Measurements from ENCODE around the gene ARL6.
"Not testable (repeated sequence)": the region's sequence is repeated elsewhere in the genome, so short reads cannot be mapped to it uniquely, and the experiment has no call there.

Gene ARL6

DNA sequence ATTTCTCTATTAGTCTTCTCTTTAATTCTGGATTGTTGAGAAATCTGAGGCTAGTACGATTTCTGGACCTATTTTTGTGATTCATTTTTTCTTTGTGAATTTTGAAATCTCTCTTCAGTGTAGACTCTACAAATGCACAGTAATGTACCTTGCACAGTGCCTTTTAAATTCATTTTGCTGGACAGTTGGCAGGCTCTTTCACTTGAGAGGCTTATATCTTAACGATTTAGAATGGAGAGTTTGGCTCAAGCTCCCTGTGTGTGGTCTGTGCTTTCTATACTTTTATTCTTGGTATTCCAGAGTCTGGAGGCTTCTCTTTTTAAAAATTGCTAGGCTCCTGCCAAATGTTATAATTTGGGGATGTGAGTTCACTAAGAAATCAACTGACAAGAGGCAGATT lies 66.1 kb downstream of the ARL6 start:
- no peak for TF ChIP-seq MAX (IDR thresholded peaks at IDR 0.05; ENCODE audit: low read depth, low read length)
- H3K4me3 ChIP-seq (ENCODE audit: low read depth, low read length): no peak overlapping the region
- no peak for DNase-seq (ENCODE audit: low read depth)

- TF ChIP-seq MYC (IDR thresholded peaks at IDR 0.05; ENCODE audit: low read depth, low read length): no peak
- no peak for TF ChIP-seq CTCF (IDR thresholded peaks at IDR 0.05; ENCODE audit: low read depth, low read length)
- no peak for TF ChIP-seq POLR2A (IDR thresholded peaks at IDR 0.05; ENCODE audit: extremely low read depth, insufficient read length)
- no peak for TF ChIP-seq MAX (IDR thresholded peaks at IDR 0.05; ENCODE audit: low read depth, low read length)
- no peak for DNase-seq (ENCODE audit: low read depth)
- no peak overlapping the region for H3K4me3 ChIP-seq (ENCODE audit: low read depth, low read length)
Measured at GRCh38 chr3:97831140-97831539, 66.6 kb downstream of the ARL6 start.

DNA sequence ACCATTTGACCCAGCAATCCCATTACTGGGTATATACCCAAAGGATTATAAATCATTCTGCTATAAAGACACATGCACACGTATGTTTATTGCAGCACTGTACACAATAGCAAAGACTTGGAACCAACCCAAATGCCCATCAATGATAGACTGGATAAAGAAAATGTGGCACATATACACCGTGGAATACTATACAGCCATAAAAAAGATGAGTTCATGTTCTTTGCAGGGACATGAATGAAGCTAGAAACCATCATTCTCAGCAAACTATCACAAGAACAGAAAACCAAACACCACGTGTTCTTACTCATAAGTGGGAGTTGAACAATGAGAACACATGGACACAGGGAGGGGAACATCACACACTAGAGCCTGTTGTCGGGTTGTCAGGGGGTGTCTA lies 68.6 kb downstream of the ARL6 start:
- H3K4me3 ChIP-seq (ENCODE audit: low read depth, low read length); DNase-seq (ENCODE audit: low read depth): not testable (repeated sequence)

GRCh38 chr3:97835761-97836160 lies 71.2 kb downstream of the ARL6 start:
- TF ChIP-seq POLR2A (IDR thresholded peaks at IDR 0.05; ENCODE audit: extremely low read depth, insufficient read length): no peak
- no peak for TF ChIP-seq CTCF (IDR thresholded peaks at IDR 0.05; ENCODE audit: low read depth, low read length)
- TF ChIP-seq MYC (IDR thresholded peaks at IDR 0.05; ENCODE audit: low read depth, low read length): no peak
- TF ChIP-seq MAX (IDR thresholded peaks at IDR 0.05; ENCODE audit: low read depth, low read length): no peak
- H3K4me3 ChIP-seq (ENCODE audit: low read depth, low read length): no peak overlapping the region

GRCh38 chr3:97838393-97838792 lies 73.8 kb downstream of the ARL6 start:
- no peak overlapping the region for H3K4me3 ChIP-seq (ENCODE audit: low read depth, low read length)
- no peak for TF ChIP-seq MYC (IDR thresholded peaks at IDR 0.05; ENCODE audit: low read depth, low read length)
- TF ChIP-seq MAX (IDR thresholded peaks at IDR 0.05; ENCODE audit: low read depth, low read length): no peak
- no peak for TF ChIP-seq POLR2A (IDR thresholded peaks at IDR 0.05; ENCODE audit: extremely low read depth, insufficient read length)
- no peak for TF ChIP-seq CTCF (IDR thresholded peaks at IDR 0.05; ENCODE audit: low read depth, low read length)
- DNase-seq (ENCODE audit: low read depth): no peak

More at GRCh38 chr3:97835761-97836160, 71.2 kb downstream of the ARL6 start:
- DNase-seq (ENCODE audit: low read depth): no peak

GRCh38 chr3:97839944-97840343 lies 75.4 kb downstream of the ARL6 start:
- no peak for DNase-seq (ENCODE audit: low read depth)
- no peak for TF ChIP-seq MAX (IDR thresholded peaks at IDR 0.05; ENCODE audit: low read depth, low read length)
- TF ChIP-seq MYC (IDR thresholded peaks at IDR 0.05; ENCODE audit: low read depth, low read length): no peak
- TF ChIP-seq POLR2A (IDR thresholded peaks at IDR 0.05; ENCODE audit: extremely low read depth, insufficient read length): no peak
- TF ChIP-seq CTCF (IDR thresholded peaks at IDR 0.05; ENCODE audit: low read depth, low read length): no peak
- no peak overlapping the region for H3K4me3 ChIP-seq (ENCODE audit: low read depth, low read length)

GRCh38 chr3:97841304-97841703 lies 76.7 kb downstream of the ARL6 start:
- TF ChIP-seq MYC (IDR thresholded peaks at IDR 0.05; ENCODE audit: low read depth, low read length): no peak
- no peak for TF ChIP-seq POLR2A (IDR thresholded peaks at IDR 0.05; ENCODE audit: extremely low read depth, insufficient read length)
- no peak for TF ChIP-seq MAX (IDR thresholded peaks at IDR 0.05; ENCODE audit: low read depth, low read length)
- TF ChIP-seq CTCF (IDR thresholded peaks at IDR 0.05; ENCODE audit: low read depth, low read length): no peak
- H3K4me3 ChIP-seq (ENCODE audit: low read depth, low read length): no peak overlapping the region

More at GRCh38 chr3:97841304-97841703, 76.7 kb downstream of the ARL6 start:
- DNase-seq (ENCODE audit: low read depth): no peak
